PC-3 (cell line): ENCODE results near the gene ANTXR2. TPM values are rescaled to one million over a fixed set of nuclear protein-coding genes. Genes with fewer than 3 reads are reported as not detected.

Experiments used
- ATAC-seq: fragments of 200-7000 bp; cut with Tn5 transposase; 2 replicates; pipeline ENCODE4 v1.9.1; 2020; ENCODE audit warnings: mild to moderate bottlenecking, moderate library complexity
- BruUV-seq: library from RNA; stranded (reverse); fragments of 400-500 nt; replicated peaks from 2 replicates; lab custom pipeline; 2021; lab: Mats Ljungman, UMichigan
- CTCF ChIA-PET: fragments of 300-600 bp; sonication (Branson Sonifier 250); formaldehyde crosslinking; loops from one replicate; lab custom pipeline; 2022; ENCODE audit warnings: antibody characterized with exemption; lab: Charles Lee
- POLR2A ChIA-PET: fragments of 300-600 bp; sonication (Branson Sonifier 250); formaldehyde crosslinking; loops from one replicate; lab custom pipeline; 2022; ENCODE audit warnings: antibody characterized with exemption; ENCODE audit not compliant: unreplicated experiment; lab: Charles Lee
- DNase-seq: peaks from one replicate; pipeline ENCODE4 v3.0.0-alpha.2; 2015
- H2AFZ ChIP-seq: fragments of 300-600 bp; sonication (generic); 2 replicates; pipeline ENCODE4 v1.6.0; 2016; ENCODE audit warnings: antibody characterized with exemption, low read length
- H3F3A ChIP-seq: fragments of 300-600 bp; sonication (generic); one replicate; pipeline ENCODE4 v1.6.0; 2017; ENCODE audit warnings: antibody characterized with exemption, low read length, control low read depth, mild to moderate bottlenecking; ENCODE audit not compliant: unreplicated experiment
- H3K27ac ChIP-seq: fragments of 300-600 bp; sonication (generic); 2 replicates; pipeline ENCODE4 v1.5.1; 2016; ENCODE audit warnings: mild to moderate bottlenecking, low read length
- H3K27me3 ChIP-seq: fragments of 300-600 bp; sonication (generic); 2 replicates; pipeline ENCODE4 v1.6.1; 2016; ENCODE audit warnings: low read length, mixed read lengths
- H3K36me3 ChIP-seq: fragments of 300-600 bp; sonication (generic); 2 replicates; pipeline ENCODE4 v1.6.1; 2016; ENCODE audit warnings: low read depth, mixed run types, low read length, mixed read lengths
- H3K4me1 ChIP-seq: fragments of 300-600 bp; sonication (generic); 2 replicates; pipeline ENCODE4 v1.5.1; 2016; ENCODE audit warnings: low read length; ENCODE audit not compliant: insufficient read depth
- H3K4me2 ChIP-seq: fragments of 300-600 bp; sonication (generic); 2 replicates; pipeline ENCODE4 v1.6.0; 2016; ENCODE audit warnings: low read length
- H3K4me3 ChIP-seq: fragments of 300-600 bp; sonication (generic); 2 replicates; pipeline ENCODE4 v1.5.1; 2016; ENCODE audit warnings: mild to moderate bottlenecking, low read length, mixed read lengths
- H3K79me2 ChIP-seq: fragments of 300-600 bp; sonication (generic); 2 replicates; pipeline ENCODE4 v1.6.1; 2017; ENCODE audit warnings: low read length, mixed read lengths
- H3K9ac ChIP-seq: fragments of 300-600 bp; sonication (generic); 2 replicates; pipeline ENCODE4 v1.6.0; 2016; ENCODE audit warnings: mild to moderate bottlenecking, low read length
- H3K9me2 ChIP-seq: fragments of 300-600 bp; sonication (generic); replicated peaks from 2 replicates; pipeline ENCODE4 v1.6.1; 2016; ENCODE audit warnings: mixed run types, low read length, mixed read lengths
- H3K9me3 ChIP-seq: fragments of 300-600 bp; sonication (generic); 2 replicates; pipeline ENCODE4 v1.6.1; 2016; ENCODE audit warnings: low read length, mixed read lengths
- H4K20me1 ChIP-seq: fragments of 300-600 bp; sonication (generic); 2 replicates; pipeline ENCODE4 v1.6.1; 2016; ENCODE audit warnings: low read length, mixed read lengths
- EZH2 ChIP-seq: fragments of 300-600 bp; sonication (generic); IDR thresholded peaks from one replicate; pipeline ENCODE4 v1.6.1; 2017; ENCODE audit warnings: antibody characterized with exemption, mild to moderate bottlenecking, low read length; ENCODE audit not compliant: unreplicated experiment
- EZH2phosphoT487 ChIP-seq: fragments of 300-600 bp; sonication (generic); IDR thresholded peaks from 2 replicates; pipeline ENCODE4 v1.6.1; 2018; ENCODE audit warnings: mild to moderate bottlenecking, antibody characterized with exemption, low read length, borderline replicate concordance
- intact Hi-C: fragments of 100-400 bp; cut with micrococcal nuclease; formaldehyde crosslinking; loops from 2 replicates; pipeline ENCODE4 v1.9.0; 2023
- total RNA-seq: library from RNA; depleted of rRNA; stranded (reverse); fragments of >200 nt; gene quantifications from 2 replicates; pipeline ENCODE4 v1.2.3, GENCODE V29; 2014
- TF ChIP-seq, protein P1 (sequence below): fragments of 300-600 bp; sonication (generic); conservative IDR thresholded peaks from 2 replicates; pipeline ENCODE4 v1.5.1; 2017; ENCODE audit warnings: antibody characterized with exemption, low read depth, mild to moderate bottlenecking, low read length

The ANTXR2 gene
- total RNA-seq, 1 experiment from 2014 or later: 43.9 TPM

DNA sequence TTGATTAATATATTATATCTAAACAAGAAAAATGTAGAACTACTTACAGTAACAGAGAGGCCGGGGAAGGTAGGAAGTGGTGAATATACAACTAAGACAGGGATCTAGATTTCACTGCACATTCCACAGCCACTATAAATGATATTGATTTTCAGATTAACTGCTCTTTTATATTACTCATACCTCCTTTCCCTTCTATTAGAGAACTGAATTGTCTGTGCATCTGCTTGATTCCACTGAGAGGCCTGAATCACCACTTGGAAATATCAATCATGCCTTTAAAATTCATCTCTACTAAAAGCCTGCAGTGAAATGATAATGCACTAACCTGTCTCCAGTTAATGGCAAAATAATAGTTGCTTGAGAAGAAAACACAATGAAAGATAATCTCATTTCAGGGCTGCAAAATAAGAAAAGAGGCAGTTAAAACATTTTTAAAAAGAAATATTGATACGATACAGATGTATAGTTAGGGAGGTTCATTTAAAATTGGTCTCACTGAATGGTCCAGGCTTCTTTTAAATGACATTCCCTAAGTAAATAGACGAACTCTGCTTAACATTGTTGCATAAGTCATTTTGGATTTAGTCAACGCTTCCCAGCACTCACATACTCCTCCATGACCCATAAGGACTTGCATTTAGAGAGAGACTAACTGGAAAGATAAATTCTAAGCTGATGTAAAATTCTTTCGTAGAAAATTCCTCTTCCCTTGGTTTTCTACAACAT, 3.8 kb downstream of the ANTXR2 start:
- Histone ChIP-seq H3K4me2 (peak overlapping the region; percentile 90), H2AFZ (no peak overlapping the region), H3K9me2 (no peaks in the 10 kb centered on the region), H3K36me3 (peaks cover 28% of the 10 kb centered on the region), H3K79me2 (peaks cover 73% of the 10 kb centered on the region), H4K20me1 (no peaks in the 10 kb centered on the region), H3K9ac (peak overlapping the region; percentile 97), H3K9me3 (no peaks in the 10 kb centered on the region), H3K4me1 (peaks cover 39% of the 10 kb centered on the region), H3K27ac (peak overlapping the region; percentile 91), H3F3A (no peaks in the 10 kb centered on the region), H3K27me3 (no peaks in the 10 kb centered on the region), H3K4me3 (peak overlapping the region; percentile 94)
- DNase-seq (peak; percentile 61), ATAC-seq (peak; percentile 19)
- ChIA-PET CTCF (no interaction called here), POLR2A (no interaction called here)
- BruUV-seq: no TSS peak
- intact Hi-C loops: no loop called here
- TF ChIP-seq, protein P1, sequence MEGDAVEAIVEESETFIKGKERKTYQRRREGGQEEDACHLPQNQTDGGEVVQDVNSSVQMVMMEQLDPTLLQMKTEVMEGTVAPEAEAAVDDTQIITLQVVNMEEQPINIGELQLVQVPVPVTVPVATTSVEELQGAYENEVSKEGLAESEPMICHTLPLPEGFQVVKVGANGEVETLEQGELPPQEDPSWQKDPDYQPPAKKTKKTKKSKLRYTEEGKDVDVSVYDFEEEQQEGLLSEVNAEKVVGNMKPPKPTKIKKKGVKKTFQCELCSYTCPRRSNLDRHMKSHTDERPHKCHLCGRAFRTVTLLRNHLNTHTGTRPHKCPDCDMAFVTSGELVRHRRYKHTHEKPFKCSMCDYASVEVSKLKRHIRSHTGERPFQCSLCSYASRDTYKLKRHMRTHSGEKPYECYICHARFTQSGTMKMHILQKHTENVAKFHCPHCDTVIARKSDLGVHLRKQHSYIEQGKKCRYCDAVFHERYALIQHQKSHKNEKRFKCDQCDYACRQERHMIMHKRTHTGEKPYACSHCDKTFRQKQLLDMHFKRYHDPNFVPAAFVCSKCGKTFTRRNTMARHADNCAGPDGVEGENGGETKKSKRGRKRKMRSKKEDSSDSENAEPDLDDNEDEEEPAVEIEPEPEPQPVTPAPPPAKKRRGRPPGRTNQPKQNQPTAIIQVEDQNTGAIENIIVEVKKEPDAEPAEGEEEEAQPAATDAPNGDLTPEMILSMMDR: no peak
- TF ChIP-seq EZH2phosphoT487 (no peak), EZH2 (no peak)

DNA sequence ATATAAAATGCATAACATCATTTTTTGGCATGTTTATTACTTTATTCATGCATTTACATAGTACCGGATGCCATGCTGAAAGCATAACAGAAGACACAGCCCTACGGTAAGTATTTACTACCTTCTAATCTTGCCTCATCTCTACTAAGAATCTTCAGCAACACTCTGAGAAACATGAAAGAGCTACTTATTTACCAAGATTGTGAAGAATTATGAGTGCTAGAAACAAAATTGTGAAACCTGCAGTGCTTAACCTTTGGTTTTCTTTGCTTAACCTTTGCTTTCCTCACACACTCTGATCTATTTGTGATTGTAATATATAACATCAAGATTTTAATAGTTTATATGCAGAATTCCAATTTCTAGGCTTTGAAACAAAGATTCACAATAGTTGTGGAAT, 7.4 kb downstream of the ANTXR2 start:
- H3K9me2 ChIP-seq: no peaks in the 10 kb centered on the region
- intact Hi-C loops: no loop called here
- no peak for TF ChIP-seq EZH2phosphoT487
- TF ChIP-seq EZH2: no peak
- TF ChIP-seq, protein P1: no peak
- H3F3A ChIP-seq: no peaks in the 10 kb centered on the region
- POLR2A ChIA-PET: no interaction called here
- no TSS peak for BruUV-seq
- no peak overlapping the region for H3K4me3 ChIP-seq
- H4K20me1 ChIP-seq: no peaks in the 10 kb centered on the region
- H3K36me3 ChIP-seq: peaks cover 33% of the 10 kb centered on the region
- DNase-seq (no peak), ATAC-seq (no peak)
- H3K4me1 ChIP-seq: peaks cover 26% of the 10 kb centered on the region
- H3K27me3 ChIP-seq: no peaks in the 10 kb centered on the region
- peaks cover 49% of the 10 kb centered on the region for H3K79me2 ChIP-seq
- no peak overlapping the region for H3K27ac ChIP-seq
- CTCF ChIA-PET: interaction anchor here (0.6 kb wide), 1 partner anchor 155 kb away, joined by 4 read pairs; no protein-coding TSS in a partner anchor
- H3K4me2 ChIP-seq: no peak overlapping the region
- no peak overlapping the region for H2AFZ ChIP-seq
- no peak overlapping the region for H3K9ac ChIP-seq
- no peaks in the 10 kb centered on the region for H3K9me3 ChIP-seq

DNA sequence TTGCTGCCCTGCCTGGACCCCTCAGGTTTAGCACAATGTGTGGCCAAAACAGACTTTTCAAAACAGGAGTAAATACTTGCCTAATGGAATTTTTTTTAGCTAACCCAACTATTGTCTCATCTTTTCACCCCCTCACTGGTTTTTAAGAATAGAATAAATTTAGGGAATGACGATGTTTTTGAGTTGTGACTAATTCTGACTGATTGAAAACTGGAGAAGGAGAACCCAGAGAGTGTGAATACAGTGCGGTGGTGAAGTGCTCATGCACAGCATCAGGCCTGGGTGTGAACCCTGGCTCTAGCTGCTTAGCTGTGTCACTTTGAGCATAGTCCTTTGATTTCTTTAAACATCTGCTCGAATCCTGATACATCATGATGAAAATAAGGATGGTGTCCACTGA, 10.5 kb downstream of the ANTXR2 start:
- H3K9me3 ChIP-seq: no peaks in the 10 kb centered on the region
- ATAC-seq (no peak), DNase-seq (no peak)
- no TSS peak for BruUV-seq
- no peaks in the 10 kb centered on the region for H3K9me2 ChIP-seq
- H3K27me3 ChIP-seq: no peaks in the 10 kb centered on the region
- ChIA-PET POLR2A (interaction anchor here (0.6 kb wide), 1 partner anchor 256 kb away, joined by 3 read pairs; no protein-coding TSS in a partner anchor), CTCF (no interaction called here)
- TF ChIP-seq, protein P1: no peak
- TF ChIP-seq EZH2 (no peak), EZH2phosphoT487 (no peak)
- H3F3A ChIP-seq: no peaks in the 10 kb centered on the region
- no peaks in the 10 kb centered on the region for H3K4me1 ChIP-seq
- H2AFZ ChIP-seq: no peak overlapping the region
- no peak overlapping the region for H3K4me3 ChIP-seq
- no peaks in the 10 kb centered on the region for H4K20me1 ChIP-seq
- H3K79me2 ChIP-seq: peaks cover 19% of the 10 kb centered on the region; the same call in 1 of the 2 replicates
- no peak overlapping the region for H3K9ac ChIP-seq
- no peak overlapping the region for H3K27ac ChIP-seq
- intact Hi-C loops: no loop called here
- peaks cover 28% of the 10 kb centered on the region for H3K36me3 ChIP-seq
- H3K4me2 ChIP-seq: no peak overlapping the region
